ENCODE measurements around the gene GNAT1. TPM values are rescaled to one million over a fixed set of nuclear protein-coding genes. Genes with fewer than 3 reads are reported as not detected.
"Not testable (repeated sequence)": the region's sequence is repeated elsewhere in the genome, so short reads cannot be mapped to it uniquely, and the experiment has no call there.

The GNAT1 gene
- total RNA-seq, 2 donors from 2014 or later = 0.54 TPM; not detected in 1

DNA sequence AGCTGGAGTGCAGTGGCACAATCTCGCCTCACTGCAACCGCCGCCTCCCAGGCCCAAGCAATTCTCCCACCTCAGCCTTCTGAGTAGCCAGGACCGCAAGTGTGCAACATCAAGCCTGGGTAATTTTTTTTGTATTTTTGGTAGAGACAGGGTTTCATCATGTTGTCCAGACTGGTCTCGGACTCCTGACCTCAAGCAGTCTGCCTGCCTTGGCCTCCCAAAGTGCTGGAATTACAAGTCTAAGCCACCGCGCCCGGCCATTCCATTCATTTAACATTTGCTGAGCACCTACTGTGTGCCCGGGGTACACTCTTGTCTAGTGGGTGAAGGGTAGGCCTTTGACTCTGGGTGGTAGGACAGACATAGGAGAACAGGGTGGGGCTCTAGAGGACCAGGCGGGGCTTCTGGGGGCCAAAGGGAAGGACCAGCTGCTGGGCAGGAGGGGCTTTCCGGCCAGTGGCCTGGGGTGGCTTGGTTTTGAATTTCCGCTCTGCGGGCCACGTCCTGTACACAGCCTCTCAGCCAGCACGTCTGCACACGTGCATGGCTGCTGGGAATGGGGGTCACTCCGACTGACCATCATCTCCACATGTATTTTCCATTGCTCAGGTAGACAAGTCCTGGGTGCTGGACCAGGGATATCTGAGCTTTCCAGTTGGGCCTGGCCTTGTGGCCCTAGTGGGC lies 16.1 kb downstream of the GNAT1 start:
- no peaks in the 10 kb centered on the region for H3K36me3 ChIP-seq
- TF ChIP-seq CTCF (IDR thresholded peaks at IDR 0.05) = no peak
- H3K27ac ChIP-seq = no peak overlapping the region
- ATAC-seq (ENCODE audit: insufficient number of reproducible peaks, low FRiP score, low read depth) = no peak
- H3K4me3 ChIP-seq = no peak overlapping the region
- DNase-seq (ENCODE audit: low spot score) = no peak
- no peaks in the 10 kb centered on the region for H3K27me3 ChIP-seq (replicated peaks; ENCODE audit: insufficient read depth)
- H3K9me3 ChIP-seq = no peaks in the 10 kb centered on the region
- peaks cover 4 to 14% of the 10 kb centered on the region in 2 donors for H3K4me1 ChIP-seq (ENCODE audit: control insufficient read depth in 1 of 2, low read depth in 2 of 2)

DNA sequence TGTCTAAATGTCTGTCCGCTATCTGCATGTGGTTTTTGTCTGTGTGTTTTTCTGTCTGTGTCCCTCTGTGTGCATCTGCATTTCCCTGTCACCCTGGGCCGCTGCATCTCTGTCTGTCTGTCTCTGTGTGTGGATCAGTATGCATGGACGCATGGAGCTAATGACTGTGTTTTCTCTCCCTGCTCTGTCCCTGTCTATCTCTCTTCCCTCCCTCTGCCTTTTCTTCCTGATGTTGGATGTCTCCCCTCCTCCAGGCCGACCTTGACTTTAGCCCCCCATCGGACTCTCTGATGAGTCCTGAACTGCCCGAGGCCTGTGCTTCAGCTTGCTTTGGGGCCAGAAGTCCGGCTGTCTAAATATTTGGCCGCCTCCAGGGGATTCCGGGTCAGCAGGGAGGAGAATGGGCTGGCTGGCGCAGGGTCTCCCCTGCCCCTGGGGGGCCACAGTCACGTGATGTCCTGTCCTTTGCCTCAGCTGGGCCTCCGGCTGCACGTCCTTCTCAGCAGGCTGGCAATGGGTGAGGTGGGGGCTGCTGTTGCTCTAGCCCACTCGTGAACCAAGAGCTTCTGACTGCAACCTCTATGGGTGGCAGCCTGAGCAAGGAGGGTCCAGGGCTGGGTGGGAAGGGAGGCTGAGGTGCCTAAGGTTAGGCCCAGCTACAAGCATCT lies 17.4 kb downstream of the GNAT1 start:
- Histone ChIP-seq H3K27ac (no peak overlapping the region), H3K4me1 (ENCODE audit: control insufficient read depth in 1 of 2, low read depth in 2 of 2) (peaks cover 4 to 14% of the 10 kb centered on the region in 2 donors), H3K4me3 (no peak overlapping the region), H3K9me3 (no peaks in the 10 kb centered on the region), H3K36me3 (no peaks in the 10 kb centered on the region), H3K27me3 (replicated peaks; ENCODE audit: insufficient read depth) (no peaks in the 10 kb centered on the region)
- ATAC-seq (ENCODE audit: insufficient number of reproducible peaks, low FRiP score, low read depth) = no peak
- DNase-seq (ENCODE audit: low spot score) = no peak
- no peak for TF ChIP-seq CTCF (IDR thresholded peaks at IDR 0.05)

DNA sequence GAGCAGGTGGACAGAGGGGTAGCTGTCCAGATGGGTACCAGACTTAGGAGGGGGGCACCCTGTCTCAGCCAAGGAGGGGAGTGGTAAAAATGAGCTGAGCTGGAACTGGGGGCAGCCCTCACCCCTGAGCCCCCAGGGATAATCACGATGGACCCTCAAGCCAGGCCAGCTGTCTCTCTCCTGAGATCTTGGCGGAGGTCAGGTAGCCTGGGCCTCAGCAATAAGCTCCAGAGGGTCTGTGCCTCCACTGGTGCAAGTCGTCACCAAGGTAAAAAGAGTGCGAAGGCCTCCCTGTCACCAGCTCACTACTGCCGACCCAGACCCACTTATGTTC lies 18.7 kb downstream of the GNAT1 start:
- no peak overlapping the region for H3K4me3 ChIP-seq
- H3K27me3 ChIP-seq (replicated peaks; ENCODE audit: insufficient read depth) = no peaks in the 10 kb centered on the region
- no peaks in the 10 kb centered on the region for H3K9me3 ChIP-seq
- TF ChIP-seq CTCF (IDR thresholded peaks at IDR 0.05) = no peak
- ATAC-seq (ENCODE audit: insufficient number of reproducible peaks, low FRiP score, low read depth) (no peak), DNase-seq (ENCODE audit: low spot score) (no peak)
- no peaks in the 10 kb centered on the region for H3K36me3 ChIP-seq
- H3K4me1 ChIP-seq (ENCODE audit: control insufficient read depth in 1 of 2, low read depth in 2 of 2) = peaks cover 0 to 9% of the 10 kb centered on the region in 2 donors
- H3K27ac ChIP-seq = no peak overlapping the region

DNA sequence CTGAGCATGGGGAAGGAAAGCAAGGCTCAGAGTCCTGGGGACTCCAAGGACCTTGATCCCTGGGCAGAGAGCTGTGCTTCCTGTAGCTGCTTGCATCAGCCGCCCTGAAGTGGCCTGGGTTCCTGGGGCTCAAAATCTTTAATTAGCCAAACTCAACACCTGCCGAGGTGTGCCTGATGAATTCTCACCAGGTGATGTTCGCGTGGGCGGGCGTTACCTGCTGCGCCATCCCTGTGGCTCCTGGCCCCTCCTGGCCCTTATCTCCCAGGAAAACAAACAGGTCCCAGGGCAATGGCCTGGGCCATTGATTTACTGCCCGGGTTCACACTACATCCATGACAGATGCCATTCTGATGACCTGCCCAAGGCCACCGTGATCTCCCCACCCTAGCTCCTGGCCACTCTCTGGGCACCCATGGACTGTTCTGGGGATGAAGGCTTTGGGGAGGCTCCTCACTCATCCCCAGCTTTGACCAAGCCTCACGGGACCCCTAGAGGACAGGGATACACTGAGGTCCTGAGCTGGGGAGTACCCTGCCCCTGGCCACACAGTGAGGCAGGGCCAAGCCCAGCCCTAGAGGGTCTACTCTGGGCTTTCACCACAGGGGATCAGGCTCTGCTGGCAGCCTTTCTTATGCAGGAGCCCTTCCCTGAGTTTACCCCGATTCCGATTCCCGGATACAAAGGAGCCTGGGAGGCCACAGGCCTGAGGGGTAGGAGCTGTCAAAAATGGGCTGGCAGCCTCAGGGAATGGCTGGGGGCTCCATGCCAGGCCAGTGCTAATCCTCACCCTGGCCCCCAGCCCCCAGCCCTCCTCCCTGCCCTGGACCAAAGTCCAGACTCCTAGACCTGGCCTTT lies 19.3 kb downstream of the GNAT1 start:
- Histone ChIP-seq H3K27me3 (replicated peaks; ENCODE audit: insufficient read depth) (no peaks in the 10 kb centered on the region), H3K36me3 (no peaks in the 10 kb centered on the region), H3K4me3 (no peak overlapping the region)

GRCh38 chr3:50211368-50211717 lies 19.9 kb downstream of the GNAT1 start:
- not testable (repeated sequence) for DNase-seq (ENCODE audit: low spot score); H3K4me1 ChIP-seq (ENCODE audit: control insufficient read depth in 1 of 2, low read depth in 2 of 2); ATAC-seq (ENCODE audit: insufficient number of reproducible peaks, low FRiP score, low read depth); H3K36me3 ChIP-seq; H3K27ac ChIP-seq; H3K9me3 ChIP-seq; H3K4me3 ChIP-seq; H3K27me3 ChIP-seq (replicated peaks; ENCODE audit: insufficient read depth)

More for the DNA sequence above, 19.3 kb downstream of the GNAT1 start:
- H3K27ac ChIP-seq = no peak overlapping the region
- DNase-seq (ENCODE audit: low spot score) (no peak), ATAC-seq (ENCODE audit: insufficient number of reproducible peaks, low FRiP score, low read depth) (no peak)
- no peak for TF ChIP-seq CTCF (IDR thresholded peaks at IDR 0.05)
- H3K9me3 ChIP-seq = no peaks in the 10 kb centered on the region
- peaks cover 0 to 3% of the 10 kb centered on the region in 2 donors for H3K4me1 ChIP-seq (ENCODE audit: control insufficient read depth in 1 of 2, low read depth in 2 of 2)
